GM12878 (cell line): ENCODE measurements around the gene CACNA1A. TPM values are rescaled to one million over a fixed set of nuclear protein-coding genes. Genes with fewer than 3 reads are reported as not detected.

Experiments used
- ATAC-seq: fragments of 200-7000 bp; cut with Tn5 transposase; 3 replicates; pipeline ENCODE4 v1.9.1; 2020; ENCODE audit warnings: mild to moderate bottlenecking, moderate library complexity
- BruUV-seq: library from RNA; stranded (reverse); fragments of 400-500 nt; replicated peaks from 2 replicates; lab custom pipeline; 2021; lab: Mats Ljungman, UMichigan
- CTCF ChIA-PET: fragments of 300-600 bp; sonication (Branson Sonifier 250); formaldehyde crosslinking; extraction: SDS; loops from one replicate; lab custom pipeline; 2021; ENCODE audit warnings: inconsistent platforms; lab: Yijun Ruan, JAX
- POLR2A ChIA-PET: fragments of 350-600 bp; formaldehyde crosslinking; extraction: SDS; loops from one replicate; lab custom pipeline; 2021; ENCODE audit warnings: inconsistent platforms; lab: Charles Lee
- RAD21 ChIA-PET: fragments of 300-600 bp; sonication (Branson Sonifier 250); formaldehyde crosslinking; loops from one replicate; lab custom pipeline; 2023; ENCODE audit warnings: antibody characterized with exemption; ENCODE audit not compliant: unreplicated experiment; lab: Charles Lee
- SMC1A ChIA-PET: fragments of 300-600 bp; sonication (Branson Sonifier 250); formaldehyde crosslinking; loops from one replicate; lab custom pipeline; 2023; ENCODE audit not compliant: unreplicated experiment, uncharacterized antibody; lab: Charles Lee
- DNase-seq: peaks from one replicate; pipeline ENCODE4 v3.0.0-alpha.2; 2011; ENCODE audit warnings: low read depth, low spot score
- FAIRE-seq: peaks from 3 replicates; lab custom pipeline; 2011; peaks lifted over from hg19 to GRCh38; lab: Jason Lieb, UNC
- H2AFZ ChIP-seq: 2 replicates; pipeline ENCODE4 v1.6.0; 2011; ENCODE audit warnings: low read depth, low read length, control low read depth; ENCODE audit not compliant: control insufficient read depth
- H3K27ac ChIP-seq: 2 replicates; pipeline ENCODE4 v1.5.1; 2011; ENCODE audit warnings: control low read depth; ENCODE audit not compliant: control insufficient read depth, insufficient read depth
- H3K27me3 ChIP-seq, 2 experiments: replicated peaks in 1 of 2; 2 replicates each; pipeline versions ENCODE4 v1.6.0 to v1.6.1; 2011; ENCODE audit warnings: low read length in 1 of 2; ENCODE audit not compliant: control insufficient read depth in 2 of 2, insufficient read depth in 2 of 2
- H3K36me3 ChIP-seq, 2 experiments: 2 replicates each; pipeline ENCODE4 v1.5.1; 2011; ENCODE audit warnings: low read length in 1 of 2; ENCODE audit not compliant: control insufficient read depth in 2 of 2, insufficient read depth in 2 of 2
- H3K4me1 ChIP-seq: 2 replicates; pipeline ENCODE4 v1.6.1; 2011; ENCODE audit warnings: mild to moderate bottlenecking, low read length, moderate library complexity, mixed read lengths; ENCODE audit not compliant: control insufficient read depth, insufficient read depth
- H3K4me2 ChIP-seq: 2 replicates; pipeline ENCODE4 v1.6.0; 2011; ENCODE audit warnings: control low read depth; ENCODE audit not compliant: control insufficient read depth, insufficient read depth
- H3K4me3 ChIP-seq: fragments of 200-600 bp; sonication (generic); 2 replicates; pipeline ENCODE4 v1.5.1; 2016
- H3K79me2 ChIP-seq: 2 replicates; pipeline ENCODE4 v1.6.0; 2011; ENCODE audit warnings: low read length; ENCODE audit not compliant: control insufficient read depth, insufficient read depth
- H3K9ac ChIP-seq: 2 replicates; pipeline ENCODE4 v1.8.0; 2011; ENCODE audit warnings: low read length, control low read depth, mixed read lengths; ENCODE audit not compliant: control insufficient read depth, insufficient read depth
- H3K9me3 ChIP-seq: replicated peaks from 3 replicates; pipeline ENCODE4 v1.5.1; 2011; ENCODE audit warnings: mild to moderate bottlenecking, low read length; ENCODE audit not compliant: control insufficient read depth, insufficient read depth
- H4K20me1 ChIP-seq: 2 replicates; pipeline ENCODE4 v1.6.0; 2011; ENCODE audit not compliant: control insufficient read depth, insufficient read depth
- FOXK2 ChIP-seq: fragments of 450-650 bp; IDR thresholded peaks from 2 replicates; pipeline ENCODE4 v1.6.1; 2017; ENCODE audit warnings: mild to moderate bottlenecking, moderate library complexity
- HCFC1 ChIP-seq: fragments of 150-350 bp; IDR thresholded peaks from 2 replicates; pipeline ENCODE4 v1.6.1; 2014; ENCODE audit warnings: low read length
- HDAC2 ChIP-seq: fragments of 200-600 bp; sonication (generic); IDR thresholded peaks from 2 replicates; pipeline ENCODE4 v1.6.1; 2017
- HDAC6 ChIP-seq: fragments of 200-600 bp; sonication (generic); IDR thresholded peaks from one replicate; pipeline ENCODE4 v1.8.0; 2017; ENCODE audit warnings: antibody characterized with exemption; ENCODE audit not compliant: unreplicated experiment
- IRF4 ChIP-seq: IDR thresholded peaks from 2 replicates; pipeline ENCODE4 v1.6.1; 2011; ENCODE audit warnings: low read depth, low read length
- KLF5 ChIP-seq: fragments of 450-650 bp; IDR thresholded peaks from 2 replicates; pipeline ENCODE4 v1.6.1; 2014; ENCODE audit warnings: mild to moderate bottlenecking; ENCODE audit not compliant: partially characterized antibody
- RFX5 ChIP-seq: IDR thresholded peaks from 2 replicates; pipeline ENCODE4 v1.6.1; 2011; ENCODE audit warnings: low read depth, low read length, improper control_type of control experiment
- RUNX3 ChIP-seq: IDR thresholded peaks from 2 replicates; pipeline ENCODE4 v1.6.1; 2012; ENCODE audit warnings: low read length, inconsistent platforms
- STAT3 ChIP-seq: IDR thresholded peaks from 2 replicates; pipeline ENCODE4 v1.6.1; 2011; ENCODE audit warnings: low read depth, low read length, improper control_type of control experiment
- TARDBP ChIP-seq: IDR thresholded peaks from 2 replicates; pipeline ENCODE4 v1.6.1; 2016; ENCODE audit warnings: borderline replicate concordance
- ZBTB11 ChIP-seq: fragments of 450-650 bp; formaldehyde crosslinking; IDR thresholded peaks from 2 replicates; pipeline ENCODE4 v1.5.0; 2022; ENCODE audit warnings: mild to moderate bottlenecking, missing genetic modification characterization
- ZBTB33 ChIP-seq: fragments of 450-650 bp; IDR thresholded peaks from 2 replicates; pipeline ENCODE4 v1.6.1; 2017; ENCODE audit warnings: mild to moderate bottlenecking
- ZNF592 ChIP-seq: fragments of 450-650 bp; IDR thresholded peaks from 2 replicates; pipeline ENCODE4 v1.6.1; 2017; ENCODE audit warnings: mild to moderate bottlenecking, moderate library complexity
- WGBS: methylation state at CpG from one replicate; pipeline ENCODE4 v1.1.6; 2016; ENCODE audit warnings: low lambda C conversion rate; ENCODE audit not compliant: insufficient replicate concordance, insufficient coverage; ENCODE audit errors: missing lambda C conversion rate; 5-methylcytosine and 5-hydroxymethylcytosine counted together
- in situ Hi-C: fragments of 300-500 bp; cut with MboI; formaldehyde crosslinking; loops from 9 replicates; pipeline ENCODE4 v1.14.3; 2018; ENCODE audit warnings: mixed read lengths
- intact Hi-C: fragments of 100-400 bp; cut with micrococcal nuclease; formaldehyde crosslinking; loops from one replicate; pipeline ENCODE4 v1.14.2; 2022; ENCODE audit not compliant: unreplicated experiment
- polyA plus RNA-seq, 11 experiments: library from polyadenylated mRNA; depleted of rRNA in 4 of 11; unstranded in 6 of 11; stranded (reverse) in 5 of 11; fragments of >200 nt; fragmentation: Nextera tagmentation in 4 of 11; fragmentation: Illumina TruSeq in 1 of 11; extraction: Ambion mirVana in 4 of 11; extraction: Trizol in 1 of 11; gene quantifications; 1 replicate in 1 of 11; 2 replicates in 10 of 11; pipeline versions ENCODE4 v1.2.1 to v1.2.3, GENCODE V29; 2011 to 2016; ENCODE audit warnings: inconsistent platforms in 2 of 11, missing spikeins in 2 of 11, low read depth in 1 of 11
- total RNA-seq, 4 experiments: library from RNA; depleted of rRNA in 3 of 4; stranded (reverse); fragments of >200 nt in 3 of 4; fragmentation: Illumina TruSeq in 1 of 4; extraction: Trizol in 1 of 4; gene quantifications; 2 replicates each; pipeline versions ENCODE4 v1.2.1 to v1.2.3, GENCODE V29; 2013 to 2021
- TF ChIP-seq, protein P1 (sequence below): IDR thresholded peaks from 2 replicates; pipeline ENCODE4 v1.6.1; 2012; ENCODE audit warnings: low read depth, low read length, improper control_type of control experiment
- TF ChIP-seq, protein P2 (sequence below): fragments of 450-650 bp; IDR thresholded peaks from 2 replicates; pipeline ENCODE4 v1.6.1; 2016; ENCODE audit warnings: mild to moderate bottlenecking

CACNA1A gene
- total and polyA plus RNA-seq, 10 of the 15 experiments (the other 5 are each of a cell fraction or from before 2014, with no cell fraction given), result 1.1 to 4.4 (median 2.5) TPM

- H3K36me3 ChIP-seq, result no peaks in the 10 kb centered on the region
- ChIA-PET SMC1A (no interaction called here), POLR2A (interaction anchor here (0.6 kb wide), 1 partner anchor 106 kb away, joined by 4 read pairs; no protein-coding TSS in a partner anchor), CTCF (no interaction called here), RAD21 (no interaction called here)
- peaks cover 4% of the 10 kb centered on the region for H3K4me1 ChIP-seq
- no peak overlapping the region for H3K27ac ChIP-seq
- H2AFZ ChIP-seq, result no peak overlapping the region
- no TSS peak for BruUV-seq
- in situ Hi-C loops, result no loop called here
- WGBS, result 40% methylated on average over 1 of the region's 2 CpGs
- no peak overlapping the region for H3K9ac ChIP-seq
- H3K27me3 ChIP-seq, result no peaks in the 10 kb centered on the region
- ATAC-seq (no peak), DNase-seq (no peak), FAIRE-seq (no peak)
- H4K20me1 ChIP-seq, result no peaks in the 10 kb centered on the region
- intact Hi-C loops, result no loop called here
- H3K4me3 ChIP-seq, result no peak overlapping the region
- H3K4me2 ChIP-seq, result no peak overlapping the region
- TF ChIP-seq IRF4 (no peak), ZNF592 (no peak), ZBTB11 (CRISPR knock-in tag) (no peak), ZBTB33 (no peak), HCFC1 (no peak), KLF5 (no peak), RFX5 (no peak), HDAC2 (no peak), RUNX3 (no peak), TARDBP (no peak), FOXK2 (no peak), HDAC6 (no peak), STAT3 (no peak)
- TF ChIP-seq, protein P1, sequence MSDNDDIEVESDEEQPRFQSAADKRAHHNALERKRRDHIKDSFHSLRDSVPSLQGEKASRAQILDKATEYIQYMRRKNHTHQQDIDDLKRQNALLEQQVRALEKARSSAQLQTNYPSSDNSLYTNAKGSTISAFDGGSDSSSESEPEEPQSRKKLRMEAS, result no peak
- TF ChIP-seq, protein P2, sequence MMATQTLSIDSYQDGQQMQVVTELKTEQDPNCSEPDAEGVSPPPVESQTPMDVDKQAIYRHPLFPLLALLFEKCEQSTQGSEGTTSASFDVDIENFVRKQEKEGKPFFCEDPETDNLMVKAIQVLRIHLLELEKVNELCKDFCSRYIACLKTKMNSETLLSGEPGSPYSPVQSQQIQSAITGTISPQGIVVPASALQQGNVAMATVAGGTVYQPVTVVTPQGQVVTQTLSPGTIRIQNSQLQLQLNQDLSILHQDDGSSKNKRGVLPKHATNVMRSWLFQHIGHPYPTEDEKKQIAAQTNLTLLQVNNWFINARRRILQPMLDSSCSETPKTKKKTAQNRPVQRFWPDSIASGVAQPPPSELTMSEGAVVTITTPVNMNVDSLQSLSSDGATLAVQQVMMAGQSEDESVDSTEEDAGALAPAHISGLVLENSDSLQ, result no peak
- H3K79me2 ChIP-seq, result no peaks in the 10 kb centered on the region
- peaks cover 2% of the 10 kb centered on the region; the same call in 1 of the 3 replicates for H3K9me3 ChIP-seq
These were observed 250.6 kb downstream of the CACNA1A start for GRCh38 chr19:13255719-13256059.
